Measurements from ENCODE around the gene LRRC14B. TPM values are rescaled to one million over a fixed set of nuclear protein-coding genes. Genes with fewer than 3 reads are reported as not detected.
"Not testable (repeated sequence)": the region's sequence is repeated elsewhere in the genome, so short reads cannot be mapped to it uniquely, and the experiment has no call there.

The LRRC14B gene
- total RNA-seq, 1 experiment from 2014 or later = 0.06 TPM

GRCh38 chr5:191949-192690 lies 825 bp downstream of the LRRC14B start:
- DNase-seq (ENCODE audit: low read depth) = no peak

- no peak for DNase-seq (ENCODE audit: low read depth)
These were observed 1.3 kb downstream of the LRRC14B start for GRCh38 chr5:192691-192969.

- no peak for DNase-seq (ENCODE audit: low read depth)
These were observed 1.9 kb downstream of the LRRC14B start for GRCh38 chr5:192970-193831.

- DNase-seq (ENCODE audit: low read depth) = peak; percentile 13
These were observed 2.8 kb downstream of the LRRC14B start for GRCh38 chr5:194102-194501.

GRCh38 chr5:194603-195209 lies 3.4 kb downstream of the LRRC14B start:
- no peak for DNase-seq (ENCODE audit: low read depth)

GRCh38 chr5:195401-196160 lies 4.3 kb downstream of the LRRC14B start:
- no peak for DNase-seq (ENCODE audit: low read depth)

- no peak for DNase-seq (ENCODE audit: low read depth)
These were observed 5.1 kb downstream of the LRRC14B start for GRCh38 chr5:196350-196749.

- DNase-seq (ENCODE audit: low read depth) = not testable (repeated sequence)
These were observed 5.7 kb downstream of the LRRC14B start for GRCh38 chr5:197031-197430.

- no peak for DNase-seq (ENCODE audit: low read depth)
These were observed 6.7 kb downstream of the LRRC14B start for GRCh38 chr5:197892-198489.

- DNase-seq (ENCODE audit: low read depth) = no peak
These were observed 7.4 kb downstream of the LRRC14B start for GRCh38 chr5:198516-199196.

GRCh38 chr5:199197-199949 lies 8.1 kb downstream of the LRRC14B start:
- no peak for DNase-seq (ENCODE audit: low read depth)

GRCh38 chr5:199950-200645 lies 8.8 kb downstream of the LRRC14B start:
- no peak for DNase-seq (ENCODE audit: low read depth)

GRCh38 chr5:200985-201384 lies 9.7 kb downstream of the LRRC14B start:
- DNase-seq (ENCODE audit: low read depth) = no peak

- no peak for DNase-seq (ENCODE audit: low read depth)
These were observed 10.4 kb downstream of the LRRC14B start for GRCh38 chr5:201672-202071.

- no peak for DNase-seq (ENCODE audit: low read depth)
These were observed 12.1 kb downstream of the LRRC14B start for GRCh38 chr5:203246-203930.

GRCh38 chr5:204001-204400 lies 12.7 kb downstream of the LRRC14B start:
- no peak for DNase-seq (ENCODE audit: low read depth)

- DNase-seq (ENCODE audit: low read depth) = no peak
These were observed 13.2 kb downstream of the LRRC14B start for GRCh38 chr5:204462-204861.

GRCh38 chr5:204966-205670 lies 13.8 kb downstream of the LRRC14B start:
- DNase-seq (ENCODE audit: low read depth) = no peak
